22Rv1 (cell line): ENCODE data around the gene TTC16.

Experiments used
- CTCF ChIP-seq: fragments of 450-650 bp; IDR thresholded peaks from 2 replicates; pipeline ENCODE4 v1.5.1; 2017; ENCODE audit warnings: mild to moderate bottlenecking
- ZFX ChIP-seq: fragments of 450-650 bp; IDR thresholded peaks from 2 replicates; pipeline ENCODE4 v1.6.1; 2017; ENCODE audit warnings: antibody characterized with exemption, borderline replicate concordance

- no peak for TF ChIP-seq CTCF
- TF ChIP-seq ZFX = no peak
Observed at GRCh38 chr9:127776195-127776923, 60.5 kb downstream of the TTC16 start.
